GM18505 (cell line): ENCODE results near the gene ZNG1B.
"Not testable (repeated sequence)": the region's sequence is repeated elsewhere in the genome, so short reads cannot be mapped to it uniquely, and the experiment has no call there.

Source experiments
- ATAC-seq: cut with Tn5 transposase; IDR thresholded peaks from one replicate; pipeline ENCODE4 v1.9.1; 2021; ENCODE audit not compliant: unreplicated experiment

Gene ZNG1B

GRCh38 chr2:113502216-113503093 is 65.0 kb downstream of the ZNG1B start:
- peak; percentile 11 for ATAC-seq

- peak; percentile 51 for ATAC-seq
These were observed 65.9 kb downstream of the ZNG1B start for GRCh38 chr2:113503094-113504042.

- ATAC-seq = not testable (repeated sequence)
These were observed 66.6 kb downstream of the ZNG1B start for GRCh38 chr2:113504081-113504480.

- ATAC-seq = not testable (repeated sequence)
These were observed 70.1 kb downstream of the ZNG1B start for GRCh38 chr2:113507394-113508140.

- not testable (repeated sequence) for ATAC-seq
These were observed 70.7 kb downstream of the ZNG1B start for GRCh38 chr2:113508187-113508586.

- not testable (repeated sequence) for ATAC-seq
These were observed 73.4 kb downstream of the ZNG1B start for GRCh38 chr2:113510913-113511312.

- ATAC-seq = not testable (repeated sequence)
These were observed 74.4 kb downstream of the ZNG1B start for GRCh38 chr2:113511859-113512258.

GRCh38 chr2:113515457-113515856 is 78.0 kb downstream of the ZNG1B start:
- ATAC-seq = not testable (repeated sequence)

GRCh38 chr2:113515995-113516394 is 78.5 kb downstream of the ZNG1B start:
- ATAC-seq = not testable (repeated sequence)

- not testable (repeated sequence) for ATAC-seq
These were observed 79.5 kb downstream of the ZNG1B start for GRCh38 chr2:113517025-113517424.

GRCh38 chr2:113520837-113521236 is 83.3 kb downstream of the ZNG1B start:
- ATAC-seq = not testable (repeated sequence)

- not testable (repeated sequence) for ATAC-seq
These were observed 84.0 kb downstream of the ZNG1B start for GRCh38 chr2:113521492-113521891.

GRCh38 chr2:113524986-113525385 is 87.5 kb downstream of the ZNG1B start:
- ATAC-seq = not testable (repeated sequence)

- ATAC-seq = peak; percentile 85
These were observed 90.0 kb downstream of the ZNG1B start for GRCh38 chr2:113527350-113528045.

- not testable (repeated sequence) for ATAC-seq
These were observed 90.6 kb downstream of the ZNG1B start for GRCh38 chr2:113528126-113528525.

GRCh38 chr2:113528904-113529303 is 91.4 kb downstream of the ZNG1B start:
- not testable (repeated sequence) for ATAC-seq

- not testable (repeated sequence) for ATAC-seq
These were observed 95.5 kb downstream of the ZNG1B start for GRCh38 chr2:113532991-113533390.

GRCh38 chr2:113536573-113536972 is 99.1 kb downstream of the ZNG1B start:
- not testable (repeated sequence) for ATAC-seq

GRCh38 chr2:113540834-113541203 is 103.3 kb downstream of the ZNG1B start:
- not testable (repeated sequence) for ATAC-seq
